NCI-H345 treated with DMSO at 0.1 percent for 48 hours (cell line): Measurements from ENCODE around the gene CACNA1B.

Experiments
- DNase-seq: peaks from one replicate; lab custom pipeline; 2025; ENCODE audit not compliant: unreplicated experiment; lab: John Stamatoyannopoulos, UW

Gene CACNA1B

DNA sequence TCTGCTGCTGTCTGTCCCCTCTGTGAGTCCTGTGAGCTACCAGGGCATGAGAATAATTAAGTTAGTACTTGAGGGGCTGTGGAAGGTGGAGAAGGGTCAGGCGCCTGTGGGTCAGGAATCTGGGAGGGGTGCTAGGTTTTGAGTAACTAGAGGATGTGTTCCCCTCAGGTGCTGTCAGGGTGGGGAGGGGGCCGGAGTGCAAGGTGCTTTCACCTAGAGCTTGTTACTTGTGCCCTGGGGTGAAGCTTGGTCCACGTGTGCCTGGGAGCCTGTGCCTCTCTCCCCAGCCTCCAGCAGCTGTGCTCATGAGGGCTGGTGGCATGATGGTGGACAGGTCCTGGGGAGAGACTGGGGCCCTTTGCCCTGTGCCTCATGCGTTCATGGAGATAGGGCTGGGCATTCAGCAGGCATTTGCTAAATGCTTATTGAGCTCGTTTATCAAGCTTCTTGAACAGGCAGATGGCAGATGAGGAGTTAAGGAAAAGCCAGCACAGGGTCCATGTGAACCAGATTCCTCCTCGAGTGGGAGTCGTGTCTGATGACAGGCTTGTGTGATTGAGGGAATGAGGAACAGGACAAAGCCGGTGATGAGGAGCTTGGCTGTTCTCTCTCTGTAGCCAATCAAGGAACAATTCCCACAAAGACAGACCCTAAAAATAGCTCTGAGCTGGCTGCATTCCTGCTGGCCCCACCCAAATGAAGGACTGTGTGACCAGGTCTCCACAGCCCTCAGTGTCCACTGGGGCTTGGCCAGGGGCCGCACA is 40.9 kb downstream of the CACNA1B start:
- no peak for DNase-seq

DNA sequence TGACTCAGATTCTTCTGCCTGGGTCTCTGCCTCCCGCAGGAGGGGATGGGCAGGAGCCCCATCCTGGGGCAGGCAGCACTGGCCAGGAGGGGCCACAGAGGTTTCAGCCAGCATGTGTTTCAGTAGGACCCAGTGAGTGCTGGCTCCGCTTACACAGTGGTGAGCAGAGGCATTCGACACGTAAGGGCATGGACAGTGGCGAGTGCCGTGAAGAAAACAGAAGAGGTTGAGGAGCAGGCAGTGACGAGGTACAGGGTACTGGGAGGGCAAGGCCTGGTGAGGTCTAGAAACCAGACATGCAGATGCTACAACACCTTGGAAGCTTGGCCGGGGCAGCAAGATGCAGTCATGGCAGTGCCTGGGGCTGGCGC is 41.5 kb downstream of the CACNA1B start:
- DNase-seq = no peak

DNA sequence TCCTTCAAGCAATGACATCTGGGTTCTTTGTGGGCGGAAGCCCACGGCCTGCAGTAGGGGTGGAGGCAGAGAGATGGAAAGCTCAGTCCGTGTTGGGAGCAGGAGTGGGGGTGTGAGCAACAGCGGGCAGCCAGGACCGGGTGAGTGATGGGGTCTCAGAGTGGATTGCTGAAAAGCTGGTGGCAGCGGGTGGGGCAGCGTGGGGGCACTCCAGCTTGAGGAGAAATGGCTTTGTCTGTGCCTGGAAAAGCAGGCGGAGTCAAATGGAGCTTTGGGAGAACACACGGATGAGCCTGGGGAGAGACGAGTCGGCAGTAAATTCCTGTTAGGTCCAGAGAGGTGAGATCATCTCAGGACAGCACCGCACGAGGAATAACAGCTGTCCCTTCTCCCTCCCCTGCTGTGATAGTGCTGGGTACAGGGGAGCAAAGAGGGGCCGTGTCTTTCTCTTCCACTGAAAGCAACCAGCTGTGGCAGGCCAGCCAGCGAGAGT is 42.1 kb downstream of the CACNA1B start:
- DNase-seq = no peak

DNA sequence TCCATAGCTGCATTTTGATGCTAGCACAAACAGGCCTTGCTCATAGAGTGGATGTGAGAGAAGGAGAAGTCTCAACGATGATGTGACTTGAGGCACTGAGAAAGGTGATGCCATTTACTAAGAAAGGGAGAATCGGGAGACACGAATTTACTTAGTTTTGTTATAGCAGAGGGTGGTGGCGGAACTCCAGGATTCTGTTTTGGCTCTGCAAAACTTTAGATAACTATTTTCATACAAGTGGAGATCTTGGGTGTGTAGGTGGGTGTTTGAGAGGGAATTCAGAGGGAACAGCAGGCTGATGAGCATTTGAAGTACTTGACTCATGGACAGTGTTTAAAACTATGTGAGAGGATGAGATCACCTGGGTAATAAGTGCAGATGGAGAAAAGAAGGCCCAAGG is 43.2 kb downstream of the CACNA1B start:
- DNase-seq = no peak

DNA sequence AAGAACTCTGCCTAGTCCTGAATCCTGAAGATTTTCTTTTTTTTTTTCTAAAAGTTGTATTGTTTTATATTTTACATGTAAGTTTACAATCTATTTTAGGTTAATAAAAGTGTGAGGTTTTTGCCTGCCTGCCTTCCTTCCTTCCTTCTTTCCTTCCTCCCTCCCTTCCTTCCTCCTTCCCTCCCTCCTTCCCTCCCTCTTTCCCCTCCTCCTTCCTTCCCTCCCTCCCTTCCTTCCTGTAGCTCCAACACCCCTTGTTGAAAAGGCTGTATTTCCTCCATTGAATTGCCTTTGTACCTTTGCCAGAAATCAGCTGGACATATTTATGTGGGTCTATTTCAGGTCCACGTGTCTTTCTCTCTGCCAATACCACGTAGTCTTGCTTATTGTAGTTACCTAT is 46.6 kb downstream of the CACNA1B start:
- DNase-seq = no peak

DNA sequence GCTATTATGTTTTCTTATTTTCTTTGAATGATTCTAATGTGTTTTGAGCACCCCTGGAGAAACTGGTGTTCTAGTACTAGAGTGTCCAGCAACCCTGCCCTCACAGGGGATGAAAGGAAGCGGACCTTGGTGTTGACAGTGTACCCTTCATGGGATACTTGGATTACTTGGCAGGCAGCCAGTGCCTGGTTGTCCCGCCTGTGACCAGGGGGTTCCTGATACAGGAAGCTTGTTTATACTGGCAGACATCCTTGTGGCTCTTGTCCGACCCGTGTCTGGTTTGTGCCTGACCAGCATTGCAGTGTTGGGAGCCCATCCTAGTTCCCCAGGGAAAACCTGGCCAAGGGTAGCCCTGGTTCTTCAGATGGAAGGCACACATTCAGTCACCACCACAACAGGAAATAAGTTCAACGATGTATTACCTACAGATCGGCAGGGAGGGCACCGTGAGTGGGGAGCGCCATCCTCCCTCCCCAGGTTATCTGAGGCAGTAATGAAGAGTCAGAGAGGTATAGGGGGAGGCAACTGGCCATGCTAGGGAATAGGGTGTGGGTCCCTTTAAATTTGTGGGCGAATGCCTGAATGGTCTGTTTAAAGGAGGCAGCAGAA is 47.3 kb downstream of the CACNA1B start:
- DNase-seq = no peak

DNA sequence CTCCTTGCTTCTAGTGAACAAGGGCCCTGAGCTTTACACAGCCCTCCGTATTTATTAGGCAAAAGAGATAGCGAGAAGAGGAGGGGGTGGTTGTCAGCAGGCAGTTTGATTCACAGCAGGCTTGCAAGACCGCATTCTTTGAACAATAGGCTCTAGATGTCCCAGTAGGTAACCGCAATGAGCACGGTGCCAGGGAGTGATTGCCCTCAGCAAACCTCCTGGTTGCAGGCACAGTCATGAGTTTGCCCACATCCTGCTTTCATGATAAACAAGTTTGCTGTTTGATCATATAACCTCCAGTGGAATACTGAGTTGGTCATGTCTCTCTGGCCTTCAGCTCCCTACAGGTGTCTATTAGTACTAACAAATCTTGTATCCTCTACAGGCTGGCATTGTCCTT is 66.1 kb downstream of the CACNA1B start:
- DNase-seq = no peak

DNA sequence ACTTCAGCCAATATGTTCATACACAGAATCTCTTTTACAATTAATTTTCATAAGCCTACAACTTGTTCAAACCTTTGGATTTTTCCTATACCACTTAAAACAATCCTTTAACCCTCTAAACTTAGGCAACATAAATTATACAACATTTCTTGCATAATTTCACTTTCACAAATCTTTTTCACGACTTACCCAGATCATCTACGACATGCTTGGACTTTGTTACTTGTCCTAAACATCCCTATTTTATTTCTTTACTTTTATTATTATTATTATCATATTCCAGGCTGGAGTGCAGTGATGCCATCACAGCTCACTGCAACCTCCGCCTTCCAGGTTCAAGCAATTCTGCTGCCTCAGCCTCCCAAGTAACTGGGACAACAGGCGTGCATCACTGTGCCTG is 68.0 kb downstream of the CACNA1B start:
- no peak for DNase-seq

DNA sequence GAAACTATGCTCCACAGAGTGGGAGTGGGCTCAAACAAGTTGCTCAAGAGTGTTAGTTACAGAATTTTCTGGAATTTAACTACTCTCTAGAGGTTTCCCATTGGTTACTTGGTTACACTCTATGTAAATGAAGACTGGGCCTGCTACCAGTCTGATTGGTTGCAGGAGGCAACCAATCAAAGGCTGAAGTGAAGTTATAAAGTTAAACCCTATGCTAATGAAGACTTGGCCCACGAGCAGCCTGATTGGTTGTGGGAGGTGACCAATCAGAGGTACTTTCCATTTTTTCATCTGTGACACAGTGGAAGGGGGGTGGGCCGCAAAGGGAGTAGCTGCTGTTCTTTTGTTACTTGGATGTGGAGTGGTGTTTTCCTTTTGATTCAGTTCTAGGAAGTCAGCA is 69.4 kb downstream of the CACNA1B start:
- no peak for DNase-seq

DNA sequence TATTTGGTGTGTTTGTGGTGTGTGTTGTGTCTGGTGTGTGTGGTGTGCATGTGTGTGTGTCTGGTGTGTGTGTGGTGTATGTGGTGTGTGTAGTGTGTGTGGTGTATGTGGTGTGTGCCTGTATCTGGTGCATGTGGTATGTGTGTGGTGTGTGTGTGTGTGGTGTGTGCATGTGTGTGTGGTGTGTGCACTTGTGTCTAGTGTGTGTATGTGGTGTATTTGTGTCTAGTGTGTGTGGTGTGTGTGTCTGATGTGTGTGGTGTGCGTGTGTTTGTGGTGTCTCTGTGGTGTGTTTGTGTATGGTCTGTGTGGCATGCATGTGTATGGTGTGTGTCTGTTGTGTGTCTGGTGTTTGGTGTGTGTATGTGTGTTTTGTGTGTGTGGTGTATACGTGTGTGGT is 71.1 kb downstream of the CACNA1B start:
- DNase-seq = no peak

DNA sequence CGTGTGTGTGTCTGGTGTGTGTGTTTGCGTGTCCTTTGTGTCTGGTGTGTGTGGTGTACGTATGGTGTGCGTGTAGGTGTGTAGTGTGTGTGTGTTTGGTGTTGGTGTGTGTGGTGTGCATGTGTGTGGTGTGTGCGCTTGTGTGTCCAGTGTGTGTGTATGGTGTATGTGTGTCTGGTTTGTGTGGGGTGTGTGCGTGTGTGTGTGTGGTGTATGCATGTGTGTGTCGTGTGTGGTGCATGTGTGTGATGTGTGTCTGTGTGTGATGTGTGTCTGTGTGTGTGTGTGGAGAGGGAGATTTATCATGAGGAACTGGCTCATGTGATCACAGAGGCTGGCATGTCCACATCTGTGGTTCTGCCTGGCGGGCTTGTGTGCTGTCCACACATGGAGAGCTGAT is 71.7 kb downstream of the CACNA1B start:
- DNase-seq = no peak

DNA sequence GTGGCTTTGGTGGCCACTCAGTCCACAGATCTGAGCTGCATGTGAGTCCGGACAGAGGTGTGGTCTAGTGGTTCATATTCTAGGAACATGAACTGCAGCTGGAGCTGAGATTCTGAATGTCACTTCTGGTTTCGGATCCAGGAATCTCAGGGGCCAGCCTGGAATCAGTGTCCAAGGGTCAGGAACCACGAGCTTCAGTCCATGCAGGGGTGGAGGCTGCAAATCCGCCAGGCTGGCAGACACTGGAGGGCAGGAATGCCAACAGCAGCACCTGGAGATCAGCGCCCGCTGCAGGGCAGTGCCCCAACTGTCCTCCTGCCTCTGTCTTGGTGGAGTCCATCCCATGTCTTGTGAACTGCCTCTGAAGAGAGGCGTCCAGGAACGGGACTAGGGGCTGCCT is 73.5 kb downstream of the CACNA1B start:
- DNase-seq = no peak

DNA sequence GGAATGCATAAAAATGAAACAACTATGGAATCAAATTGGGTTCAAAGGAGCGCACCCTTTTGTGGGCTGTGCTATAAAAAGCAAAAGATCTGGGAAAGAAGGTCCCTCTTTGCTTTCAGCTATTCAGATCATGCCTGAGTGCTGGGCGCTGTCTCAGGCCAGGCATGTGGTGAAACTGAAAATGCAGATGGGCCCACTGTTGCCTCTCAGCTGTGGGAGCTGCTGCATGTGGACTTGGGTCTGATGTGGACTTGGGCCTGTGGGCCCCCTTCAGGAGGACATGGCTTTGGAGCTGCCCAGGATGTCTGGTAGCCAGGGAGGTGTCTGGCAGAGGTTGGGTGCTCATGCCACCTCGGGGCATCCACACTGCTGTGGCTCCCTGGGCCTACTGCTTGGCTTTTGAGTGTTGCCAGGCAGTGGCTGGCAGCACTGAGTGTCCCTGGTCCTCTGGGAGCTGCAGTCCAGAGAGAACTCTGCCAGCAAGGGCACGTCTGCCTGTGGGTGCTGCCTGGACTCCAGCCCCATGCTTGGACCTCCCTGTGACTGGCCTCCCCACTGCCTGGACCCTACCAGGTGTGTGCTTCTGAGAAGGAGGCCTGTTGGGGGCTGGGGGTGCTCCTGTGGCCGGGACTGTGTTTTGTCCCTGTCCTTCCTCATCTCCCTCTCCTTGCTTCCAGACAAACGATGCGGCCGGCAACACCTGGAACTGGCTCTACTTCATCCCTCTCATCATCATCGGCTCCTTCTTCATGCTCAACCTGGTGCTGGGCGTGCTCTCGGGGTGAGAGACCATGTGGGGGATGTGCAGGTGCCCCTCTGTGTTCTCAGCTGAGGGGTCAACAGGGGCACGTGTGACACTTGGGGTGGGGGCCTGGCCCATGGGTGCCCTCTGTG is 74.3 kb downstream of the CACNA1B start:
- no peak for DNase-seq

DNA sequence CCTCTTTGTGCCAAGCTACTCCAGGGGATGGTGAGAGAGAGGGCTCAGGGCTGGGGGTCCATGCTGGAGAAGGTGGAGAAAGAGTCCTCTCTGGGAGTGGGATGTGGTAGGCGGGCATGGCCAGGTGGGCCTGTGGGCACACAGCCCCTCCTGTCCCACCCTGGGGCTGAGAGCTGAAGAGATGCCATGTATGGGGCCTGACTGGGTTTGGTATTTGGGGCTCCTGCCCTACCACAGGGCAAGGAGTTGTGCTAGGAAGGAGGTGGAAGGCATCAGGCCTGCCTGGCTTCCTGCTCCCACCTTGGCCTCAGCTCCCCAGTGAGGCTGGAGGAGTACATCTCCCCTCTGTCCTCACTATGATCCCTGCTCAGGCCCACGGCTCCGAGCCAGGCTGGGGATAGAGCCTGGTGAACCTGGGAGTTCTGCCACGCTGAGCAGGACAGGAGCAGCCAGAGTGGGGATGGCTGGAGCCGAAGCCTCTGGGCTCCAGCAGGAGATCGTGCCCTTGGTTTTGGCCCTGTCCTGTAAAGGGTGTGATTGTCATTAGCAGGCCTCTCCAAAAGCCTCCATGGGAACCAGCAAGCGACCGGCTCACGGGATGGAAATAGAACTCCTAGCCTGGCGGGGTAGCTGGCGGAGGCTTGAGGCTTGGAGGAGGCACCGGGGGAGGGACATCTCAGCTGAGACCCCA is 75.5 kb downstream of the CACNA1B start:
- no peak for DNase-seq

DNA sequence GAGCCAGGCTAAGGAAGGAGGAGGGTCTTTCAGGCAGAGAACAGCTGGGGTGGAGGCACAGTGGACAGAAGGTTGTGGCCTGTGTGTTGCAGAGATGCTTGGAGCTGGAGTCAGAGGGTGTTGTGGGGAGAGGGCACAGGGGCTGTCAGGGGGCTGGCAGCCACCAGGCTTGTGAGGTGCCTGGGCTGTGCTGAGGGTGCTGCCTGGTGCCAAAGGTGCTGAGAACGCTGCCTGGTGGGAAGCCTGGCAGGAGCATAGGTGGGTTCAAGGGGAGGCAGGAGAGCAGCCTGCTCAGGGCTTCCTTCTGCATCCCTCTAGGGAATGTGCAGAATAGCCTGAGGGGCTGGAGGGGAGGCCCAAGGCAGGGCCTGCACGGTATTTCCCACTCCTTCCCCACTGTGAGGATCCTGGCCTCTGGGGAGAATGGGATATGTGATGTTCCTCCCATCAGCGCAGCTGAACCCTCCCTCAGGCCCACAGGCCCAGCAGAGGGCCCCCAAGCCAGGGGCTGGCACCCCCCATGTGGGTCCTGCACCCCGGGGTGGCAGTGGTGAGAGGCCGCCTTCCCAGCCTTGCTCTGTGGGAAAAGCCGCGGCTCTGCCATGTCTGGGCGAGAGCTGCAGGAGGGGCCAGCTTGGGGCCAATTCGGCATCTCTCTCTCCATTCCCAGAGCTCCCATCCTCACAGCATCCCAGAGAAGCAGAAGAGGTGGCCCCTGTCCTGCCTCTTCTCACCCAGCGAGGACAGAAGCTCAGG is 76.3 kb downstream of the CACNA1B start:
- DNase-seq = no peak

DNA sequence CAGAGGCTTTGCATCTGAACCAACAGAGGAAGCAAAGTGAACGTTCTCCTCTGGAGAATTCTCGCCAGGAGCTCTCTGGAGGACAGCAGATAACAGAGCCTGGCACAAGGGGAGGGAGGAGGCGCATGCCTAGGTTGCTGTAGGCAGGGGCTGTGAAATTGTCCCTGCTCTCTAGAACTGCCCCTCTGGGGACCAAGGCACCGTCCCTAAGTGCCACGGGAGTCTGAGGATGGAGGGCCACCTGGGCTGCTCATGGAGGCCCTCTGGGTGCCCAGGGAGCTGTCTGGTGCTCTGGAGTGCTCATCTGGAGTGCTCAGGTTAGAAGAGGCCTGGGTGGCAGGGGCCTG is 77.6 kb downstream of the CACNA1B start:
- no peak for DNase-seq

DNA sequence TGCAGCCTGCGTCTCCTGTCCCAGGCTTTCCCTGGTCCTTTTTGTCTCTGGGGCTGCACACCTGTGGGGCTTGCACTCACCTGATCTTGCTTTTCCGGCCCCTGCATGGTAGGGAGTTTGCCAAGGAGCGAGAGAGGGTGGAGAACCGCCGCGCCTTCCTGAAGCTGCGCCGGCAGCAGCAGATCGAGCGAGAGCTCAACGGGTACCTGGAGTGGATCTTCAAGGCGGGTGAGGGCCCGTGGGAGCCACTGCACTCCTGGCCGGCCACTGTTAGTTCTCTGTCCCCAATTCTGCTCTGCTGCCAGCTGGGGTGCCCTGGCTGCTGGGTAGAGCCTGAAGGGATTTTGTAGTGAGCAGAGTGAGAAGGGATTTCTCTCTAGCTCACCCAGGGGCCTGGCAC is 78.0 kb downstream of the CACNA1B start:
- no peak for DNase-seq

DNA sequence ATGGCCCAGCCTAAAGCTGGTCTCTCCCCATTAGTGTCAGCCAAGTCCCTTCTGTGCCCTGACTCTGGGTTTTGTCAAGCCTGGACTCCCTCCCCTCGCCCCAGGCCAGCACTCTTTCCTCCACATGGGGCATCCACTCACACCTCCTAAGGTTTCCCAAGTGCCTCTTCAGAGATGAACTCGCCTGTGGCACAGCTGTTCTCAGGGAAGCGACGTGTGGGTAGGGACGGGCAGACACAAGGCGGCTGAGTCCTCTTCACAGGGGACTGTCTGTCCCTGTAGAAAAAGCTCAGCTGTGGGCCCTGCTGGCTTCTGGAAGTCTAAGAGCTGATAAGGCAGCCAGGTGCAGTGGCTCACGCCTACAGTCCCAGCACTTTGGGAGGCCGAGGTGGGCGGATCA is 78.5 kb downstream of the CACNA1B start:
- peak; percentile 10 for DNase-seq

DNA sequence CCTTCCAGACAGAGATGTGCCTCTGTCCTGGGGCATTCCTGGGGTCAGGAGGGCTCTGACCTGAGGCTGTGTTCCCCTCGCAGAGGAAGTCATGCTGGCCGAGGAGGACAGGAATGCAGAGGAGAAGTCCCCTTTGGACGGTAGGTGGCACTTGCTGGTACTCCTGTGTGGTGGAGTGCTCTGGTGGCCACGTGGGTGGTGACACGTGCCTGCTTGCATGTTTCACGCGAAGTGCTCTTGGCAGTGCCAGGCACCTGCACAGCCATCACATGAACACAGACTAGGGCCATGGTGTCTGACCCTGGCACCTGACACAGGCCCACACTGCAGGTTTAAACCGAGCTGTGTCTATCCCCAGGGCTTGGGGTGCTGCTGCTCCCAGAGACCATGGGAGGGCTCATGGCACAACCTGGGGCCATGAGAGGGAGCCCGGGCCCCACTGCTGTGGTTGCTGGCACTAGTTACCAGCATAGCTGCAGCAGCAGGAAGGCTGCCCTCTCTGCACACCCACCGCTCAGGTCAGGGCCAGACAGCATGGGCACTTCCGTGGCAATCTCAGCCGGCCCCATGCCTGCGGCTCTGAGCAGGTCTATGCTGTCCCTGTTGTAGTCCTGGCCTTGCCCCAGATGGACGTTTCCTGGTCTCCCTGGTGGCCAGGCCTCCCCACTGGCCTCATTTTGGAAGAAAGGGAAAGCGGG is 79.3 kb downstream of the CACNA1B start:
- DNase-seq = no peak
